GM12892 (cell line): ENCODE data around the gene SCGB2B2.
"Not testable (repeated sequence)": the region's sequence is repeated elsewhere in the genome, so short reads cannot be mapped to it uniquely, and the experiment has no call there.

Experiments used
- DNase-seq: peaks from one replicate; pipeline ENCODE4 v3.0.0; 2011; ENCODE audit not compliant: insufficient read length
- FAIRE-seq: peaks from 2 replicates; lab custom pipeline; 2011; peaks lifted over from hg19 to GRCh38; lab: Jason Lieb, UNC
- POLR2A ChIP-seq: IDR thresholded peaks from 2 replicates; pipeline ENCODE4 v1.6.1; 2011; ENCODE audit warnings: low read depth, low read length, control low read depth
- POLR2AphosphoS5 ChIP-seq: IDR thresholded peaks from 2 replicates; pipeline ENCODE4 v1.6.1; 2011; ENCODE audit warnings: low read depth, low read length, control low read depth
- TAF1 ChIP-seq: IDR thresholded peaks from 2 replicates; pipeline ENCODE4 v1.6.1; 2011; ENCODE audit warnings: low read depth, mild to moderate bottlenecking, control low read depth, low read length, borderline replicate concordance

Gene SCGB2B2

DNA sequence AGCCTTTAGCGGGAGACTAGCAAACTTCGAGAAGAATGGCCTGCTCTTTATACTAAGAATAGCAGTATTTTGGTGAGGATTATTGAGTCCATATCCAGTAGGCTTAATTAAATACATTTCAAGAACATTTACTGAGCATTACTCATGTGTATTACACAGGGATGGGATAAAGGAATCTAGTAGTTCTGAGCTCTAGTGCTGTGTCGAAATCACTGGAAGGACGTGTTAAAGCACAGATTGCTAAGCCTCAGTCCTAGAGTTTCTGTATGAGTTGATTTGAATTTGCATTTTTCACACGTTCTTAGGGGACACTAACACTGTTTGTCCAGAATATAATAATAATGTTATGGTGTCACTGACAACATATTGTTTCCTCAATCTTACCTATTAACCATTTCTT, 9.5 kb upstream of the SCGB2B2 start:
- no peak for DNase-seq
- TF ChIP-seq TAF1 (no peak), POLR2AphosphoS5 (no peak), POLR2A (no peak)
- no peak for FAIRE-seq

DNA sequence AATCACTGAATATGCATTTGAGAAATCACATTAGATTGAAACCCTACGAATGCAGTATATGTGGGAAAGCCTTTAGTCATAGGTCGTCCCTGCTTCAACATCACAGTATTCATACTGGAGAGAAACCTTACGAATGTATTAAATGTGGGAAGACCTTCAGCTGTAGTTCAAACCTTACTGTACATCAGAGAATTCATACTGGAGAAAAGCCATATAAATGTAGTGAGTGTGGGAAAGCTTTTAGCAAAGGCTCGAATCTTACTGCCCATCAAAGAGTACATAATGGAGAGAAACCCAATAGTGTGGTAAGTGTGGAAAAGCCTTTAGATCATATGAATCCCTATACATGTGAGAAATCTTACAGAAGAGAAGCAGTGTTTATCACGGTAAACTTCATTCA, 8.3 kb upstream of the SCGB2B2 start:
- not testable (repeated sequence) for DNase-seq, FAIRE-seq

DNA sequence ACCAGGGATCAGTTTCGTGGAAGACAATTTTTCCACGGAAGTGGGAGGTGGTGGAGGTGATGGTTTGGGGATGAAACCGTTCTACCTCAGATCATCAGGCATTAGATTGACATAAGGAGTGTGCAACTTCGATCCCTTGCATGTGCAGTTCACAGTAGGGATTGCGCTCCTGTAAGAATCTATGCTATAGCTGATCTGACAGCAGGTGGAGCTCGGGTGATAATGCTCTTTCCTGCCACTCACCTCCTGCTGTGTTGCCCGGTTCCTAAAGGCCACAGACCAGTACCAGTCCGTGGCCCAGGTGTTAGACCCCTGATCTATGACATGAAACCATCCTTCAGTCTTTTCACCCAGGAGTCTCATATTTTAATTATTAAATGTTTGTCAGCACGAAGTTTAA, 4.5 kb upstream of the SCGB2B2 start:
- no peak for FAIRE-seq
- DNase-seq, result no peak
- TF ChIP-seq POLR2AphosphoS5 (no peak), TAF1 (no peak), POLR2A (no peak)

DNA sequence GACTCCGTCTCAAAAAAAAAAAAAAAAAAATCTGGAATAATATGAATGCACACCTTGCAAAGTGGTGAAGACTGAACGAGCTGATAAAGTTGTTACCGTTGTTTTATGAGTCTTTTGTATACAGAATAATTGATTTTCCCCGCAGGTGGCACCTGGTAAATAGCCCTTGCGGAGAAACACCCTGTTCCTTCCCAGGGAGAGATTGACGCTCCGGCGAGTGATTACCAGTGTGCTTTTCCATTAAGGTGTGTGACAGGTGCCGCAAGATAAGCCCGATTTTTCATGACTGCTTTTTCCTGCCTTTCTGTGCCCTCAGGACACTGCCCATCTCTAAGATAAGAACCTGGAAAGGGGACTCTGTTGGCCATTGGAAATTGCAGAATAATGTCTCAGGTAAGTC, 1.5 kb upstream of the SCGB2B2 start:
- FAIRE-seq (no peak), DNase-seq (no peak)
- TF ChIP-seq POLR2A (no peak), POLR2AphosphoS5 (no peak), TAF1 (no peak)

DNA sequence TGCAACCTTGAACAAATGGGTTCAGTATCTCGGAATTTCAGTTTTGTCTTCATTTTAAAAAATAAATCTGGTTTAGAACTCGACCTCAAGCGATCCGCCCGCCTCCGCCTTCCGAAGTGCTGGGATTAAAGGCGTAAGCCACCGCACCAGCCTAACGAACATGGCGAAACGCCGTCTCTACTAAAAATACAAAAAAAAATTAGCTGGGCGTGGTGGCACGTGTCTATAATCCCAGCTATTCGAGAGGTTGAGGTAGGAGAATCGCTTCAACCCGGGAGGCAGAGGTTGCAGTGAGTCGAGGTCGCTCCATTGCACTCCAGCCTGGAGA, 1.1 kb upstream of the SCGB2B2 start:
- DNase-seq (no peak), FAIRE-seq (no peak)
- no peak for TF ChIP-seq POLR2AphosphoS5
- no peak for TF ChIP-seq POLR2A
- TF ChIP-seq TAF1, result no peak

DNA sequence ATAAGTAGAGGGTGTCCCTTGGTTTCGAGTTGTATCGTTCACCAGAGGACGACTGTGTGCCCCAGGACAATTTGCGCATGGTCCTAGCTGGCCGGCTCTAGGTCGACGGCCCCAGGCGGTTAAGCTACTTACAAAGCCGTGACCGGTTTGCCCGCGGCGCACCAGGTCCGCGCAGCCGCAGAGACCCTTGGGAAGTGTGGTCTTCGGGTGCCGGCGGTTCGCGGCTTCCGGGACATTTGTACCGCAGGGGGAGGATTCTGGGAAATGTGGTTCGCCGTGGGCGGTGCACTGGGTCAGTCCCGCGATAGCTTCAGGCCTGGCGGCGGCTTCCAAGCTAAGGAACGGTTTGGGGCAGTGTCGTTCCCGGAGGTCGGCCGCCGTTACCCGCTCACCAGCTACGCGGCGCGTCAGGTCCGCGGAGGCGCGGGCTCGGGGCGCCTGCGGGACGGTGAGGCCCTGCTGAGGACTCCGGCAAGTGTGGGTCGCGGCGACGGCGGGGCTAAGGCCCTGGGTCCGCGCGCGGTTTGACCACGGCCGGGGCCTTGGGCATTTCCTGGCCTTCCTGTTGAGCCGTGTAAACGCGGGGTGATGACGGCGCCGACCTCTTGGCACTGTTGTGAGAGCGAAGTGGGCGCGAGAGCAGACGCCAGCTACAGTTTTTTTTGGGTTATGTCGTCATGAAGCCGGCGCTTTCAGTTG, 576 bp upstream of the SCGB2B2 start, which contains the start of gene ZNF302:
TSS of gene ZNF302 (plus strand) at position 293 of the 699 bp plus-strand sequence. CDS start 1,127 bp downstream, outside the sequence.
- TF ChIP-seq POLR2AphosphoS5 (peak; percentile 80), TAF1 (peak; percentile 59), POLR2A (peak; percentile 93)
- DNase-seq (peak; percentile 80), FAIRE-seq (peak; percentile 96)

DNA sequence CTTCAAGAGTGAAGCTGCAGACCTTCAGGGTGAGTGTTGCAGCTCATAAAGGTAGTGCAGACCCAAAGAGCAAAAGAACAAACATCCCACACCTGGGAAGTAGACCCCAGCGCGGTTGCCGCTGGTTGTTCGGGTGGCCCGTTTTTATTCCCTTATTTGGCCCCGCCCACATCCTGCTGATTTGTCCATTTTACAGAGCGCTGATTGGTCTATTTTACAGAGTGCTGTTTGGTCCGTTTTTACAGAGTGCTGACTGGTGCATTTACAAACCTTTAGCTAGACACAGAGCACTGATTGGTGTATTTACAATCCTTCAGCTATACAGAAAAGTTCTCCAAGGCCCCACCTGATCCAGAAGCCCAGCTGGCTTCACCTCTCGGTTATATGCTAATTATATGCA, 1.0 kb downstream of the SCGB2B2 start:
- no peak for FAIRE-seq
- TF ChIP-seq TAF1 (no peak), POLR2A (no peak), POLR2AphosphoS5 (no peak)
- no peak for DNase-seq

DNA sequence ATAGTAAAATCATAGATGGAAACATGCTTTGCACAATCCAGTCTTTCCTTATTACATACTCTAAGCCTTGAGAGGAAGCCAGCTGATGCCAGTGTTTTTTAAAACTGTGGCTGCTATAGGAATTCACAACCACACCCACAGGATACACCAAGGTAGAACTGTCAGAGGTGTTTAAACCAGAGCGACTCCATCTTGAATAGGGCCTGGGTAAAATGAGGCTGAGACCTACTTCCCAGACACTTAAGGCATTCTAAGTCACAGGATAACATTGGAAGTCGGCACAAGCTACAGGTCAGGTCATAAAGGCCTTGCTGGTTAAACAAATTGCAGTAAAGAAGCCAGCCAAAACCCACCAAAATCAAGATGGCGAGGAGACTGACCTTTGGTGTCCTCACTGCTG, 1.7 kb downstream of the SCGB2B2 start:
- TF ChIP-seq POLR2AphosphoS5, result no peak
- no peak for TF ChIP-seq TAF1
- no peak for TF ChIP-seq POLR2A
- DNase-seq (no peak), FAIRE-seq (no peak)

DNA sequence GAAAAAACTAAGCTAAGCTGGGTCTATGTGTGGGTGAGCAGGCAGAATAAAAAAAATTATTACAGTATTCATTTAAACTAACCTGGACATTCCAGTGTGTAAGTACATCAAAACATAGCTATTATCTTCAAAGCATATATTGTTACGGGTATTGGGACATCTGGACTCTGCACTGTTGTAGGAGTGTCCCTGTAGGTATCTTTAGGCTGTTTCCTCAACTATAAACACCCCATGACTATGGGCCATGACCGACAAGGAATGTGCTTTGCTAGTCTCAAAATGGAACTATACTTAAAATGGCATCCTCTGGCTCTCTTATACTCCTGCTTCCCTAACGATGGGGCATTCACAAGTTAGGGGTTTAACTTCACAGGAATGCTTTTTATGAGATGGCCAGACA, 3.4 kb downstream of the SCGB2B2 start:
- DNase-seq (no peak), FAIRE-seq (no peak)
- TF ChIP-seq TAF1 (no peak), POLR2A (no peak), POLR2AphosphoS5 (no peak)

DNA sequence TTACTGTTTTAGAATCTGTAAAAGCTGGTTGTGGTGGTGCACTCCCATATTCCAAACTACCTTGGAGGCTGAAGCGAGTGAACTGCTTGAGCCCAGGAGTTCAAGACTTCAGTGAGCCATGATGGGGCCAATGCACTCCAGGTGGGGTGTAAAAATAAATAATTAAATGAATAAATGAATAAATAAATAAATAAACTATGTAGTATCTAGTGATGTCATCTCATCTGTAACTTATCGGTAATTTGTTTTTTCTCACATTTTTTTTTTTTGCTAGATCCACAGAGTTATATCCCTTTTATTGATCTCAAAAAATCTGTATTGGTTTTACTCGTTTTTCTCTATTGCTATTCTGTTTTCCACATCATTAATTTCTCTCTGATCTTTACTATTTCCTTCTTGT, 5.0 kb downstream of the SCGB2B2 start:
- no peak for TF ChIP-seq TAF1
- TF ChIP-seq POLR2A, result no peak
- TF ChIP-seq POLR2AphosphoS5, result no peak
- no peak for DNase-seq
- no peak for FAIRE-seq

DNA sequence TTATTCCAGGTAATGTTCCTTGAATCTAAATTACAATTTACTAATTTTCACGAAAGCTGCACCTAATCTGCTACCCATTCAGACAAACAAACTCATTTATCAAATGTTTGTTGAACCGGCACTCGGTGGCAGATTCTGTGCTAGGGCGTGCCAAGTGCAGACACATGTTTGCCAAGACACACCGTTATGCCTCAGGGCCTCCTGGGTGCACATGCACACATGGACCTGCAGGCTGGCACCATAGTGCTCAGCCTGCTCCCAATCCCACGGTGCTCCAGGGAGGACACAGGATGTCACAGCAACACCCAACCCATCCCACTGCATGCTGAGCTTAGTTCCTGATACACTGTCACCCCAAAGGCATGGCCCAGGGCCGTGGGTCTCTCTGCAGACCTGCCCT, 7.7 kb downstream of the SCGB2B2 start:
- FAIRE-seq (no peak), DNase-seq (no peak)

DNA sequence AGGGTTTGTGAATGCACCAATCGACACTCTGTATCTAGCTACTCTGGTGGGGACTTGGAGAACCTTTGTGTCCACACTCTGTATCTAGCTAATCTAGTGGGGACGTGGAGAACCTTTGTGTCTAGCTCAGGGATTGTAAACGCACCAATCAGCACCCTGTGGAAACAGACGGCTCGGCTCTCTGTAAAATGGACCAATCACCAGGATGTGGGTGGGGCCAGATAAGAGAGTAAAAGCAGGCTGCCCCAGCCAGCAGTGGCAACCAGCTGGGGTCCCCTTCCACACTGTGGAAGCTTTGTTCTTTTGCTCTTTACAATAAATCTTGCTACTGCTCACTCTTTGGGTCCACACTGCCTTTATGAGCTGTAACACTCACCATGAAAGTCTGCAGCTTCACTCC, 8.3 kb downstream of the SCGB2B2 start:
- FAIRE-seq, DNase-seq: not testable (repeated sequence)

More for the DNA sequence above, 7.7 kb downstream of the SCGB2B2 start:
- TF ChIP-seq POLR2AphosphoS5 (no peak), TAF1 (no peak), POLR2A (no peak)

DNA sequence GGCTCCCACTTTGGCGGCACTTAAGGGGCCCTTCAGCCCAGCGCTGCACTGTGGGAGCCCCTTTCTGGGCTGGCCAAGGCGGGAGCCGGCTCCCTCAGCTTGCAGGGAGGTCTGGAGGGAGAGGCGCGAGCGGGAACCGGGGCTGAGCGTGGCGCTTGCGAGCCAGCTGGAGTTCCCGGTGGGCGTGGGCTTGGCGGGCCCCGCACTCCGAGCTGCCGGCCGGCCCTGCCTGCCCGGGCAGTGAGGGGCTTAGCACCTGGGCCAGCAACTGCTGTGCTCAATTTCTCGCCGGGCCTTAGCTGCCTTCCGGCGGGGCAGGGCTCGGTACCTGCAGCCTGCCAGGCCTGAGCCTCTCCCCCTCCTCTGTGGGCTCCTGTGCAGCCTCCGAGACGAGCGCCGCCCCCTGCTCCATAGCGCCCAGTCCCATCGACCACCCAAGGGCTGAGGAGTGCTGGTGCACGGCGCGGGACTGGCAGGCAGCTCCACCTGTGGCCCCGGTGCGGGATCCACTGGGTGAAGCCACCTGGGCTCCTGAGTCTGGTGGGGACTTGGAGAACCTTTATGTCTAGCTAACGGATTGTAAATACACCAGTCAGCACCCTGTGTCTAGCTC, 8.8 kb downstream of the SCGB2B2 start:
- FAIRE-seq, DNase-seq: not testable (repeated sequence)
